Activated CD8-positive, alpha-beta memory T cell treated with anti-CD3 and anti-CD28 coated beads for 1 hour (primary cell): ENCODE measurements around the gene TP53BP2.
"Not testable (repeated sequence)": the region's sequence is repeated elsewhere in the genome, so short reads cannot be mapped to it uniquely, and the experiment has no call there.

Source experiments
- DNase-seq, 2 donors: peaks; one replicate each; pipeline ENCODE4 v3.0.0-alpha.2; 2020; ENCODE audit warnings: low read depth in 1 of 2; ENCODE audit errors: extremely low read depth in 1 of 2

Gene TP53BP2

DNA sequence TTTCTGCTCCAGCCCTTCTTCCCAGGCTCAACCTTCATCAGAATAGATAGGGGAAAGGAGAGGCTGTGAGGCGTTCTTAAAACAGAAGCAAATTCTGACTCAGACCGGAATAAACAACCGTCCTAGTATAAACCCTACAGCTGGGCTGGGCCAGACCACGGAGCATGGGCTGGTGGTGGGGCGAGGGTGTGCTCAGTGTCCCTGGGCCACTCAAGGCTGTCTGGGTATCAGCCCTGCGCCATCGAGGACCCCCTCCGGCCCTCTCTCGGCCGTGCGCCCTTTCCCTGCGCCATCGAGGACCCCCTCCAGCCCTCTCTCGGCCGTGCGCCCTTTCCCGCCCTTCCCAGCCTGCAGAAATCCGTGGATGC is 97.4 kb downstream of the TP53BP2 start:
- DNase-seq = no peak

DNA sequence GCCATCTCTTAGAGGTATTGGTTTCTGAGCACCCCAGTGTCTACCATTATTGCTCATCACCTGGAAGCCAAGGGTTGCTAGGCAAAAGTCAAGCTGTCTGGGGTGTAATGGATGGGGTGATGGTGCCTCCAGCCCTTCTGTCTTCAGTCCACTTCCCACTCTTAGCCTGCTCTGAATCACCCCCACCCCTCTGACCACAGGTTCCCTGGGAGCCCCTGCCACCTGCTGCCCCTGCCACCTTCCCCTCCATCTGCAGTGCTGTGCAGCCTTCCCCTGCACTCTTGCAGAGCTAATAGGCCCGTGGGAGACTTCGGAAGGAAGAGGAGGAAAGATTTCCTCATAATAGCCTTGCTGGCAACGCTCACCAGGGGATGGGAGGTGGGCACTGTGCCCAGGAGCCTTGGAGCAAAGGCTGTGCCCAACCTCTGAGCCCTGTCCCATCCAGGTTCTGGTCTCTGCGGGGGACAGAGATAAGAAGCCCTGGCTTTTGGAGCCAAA is 97.9 kb downstream of the TP53BP2 start:
- DNase-seq = no peak

DNA sequence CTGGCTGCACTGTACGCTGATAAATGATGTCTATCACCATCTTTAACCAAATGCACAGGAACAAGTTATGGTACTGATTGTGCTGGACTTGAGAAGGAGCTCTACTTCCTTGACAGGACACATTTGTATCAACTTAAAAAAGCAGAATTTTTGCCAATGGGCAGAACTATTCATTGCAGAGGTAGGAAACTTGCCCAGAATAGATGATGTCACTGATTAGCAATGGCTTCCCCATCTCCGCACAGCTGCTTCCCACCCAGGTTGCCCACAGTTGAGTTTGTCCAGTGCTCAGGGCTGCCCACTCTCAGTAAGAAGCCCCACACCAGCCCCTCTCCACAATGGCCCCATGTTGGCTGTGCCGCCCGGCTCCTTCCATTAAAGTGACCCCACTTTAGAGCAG is 100.0 kb downstream of the TP53BP2 start:
- no peak for DNase-seq

DNA sequence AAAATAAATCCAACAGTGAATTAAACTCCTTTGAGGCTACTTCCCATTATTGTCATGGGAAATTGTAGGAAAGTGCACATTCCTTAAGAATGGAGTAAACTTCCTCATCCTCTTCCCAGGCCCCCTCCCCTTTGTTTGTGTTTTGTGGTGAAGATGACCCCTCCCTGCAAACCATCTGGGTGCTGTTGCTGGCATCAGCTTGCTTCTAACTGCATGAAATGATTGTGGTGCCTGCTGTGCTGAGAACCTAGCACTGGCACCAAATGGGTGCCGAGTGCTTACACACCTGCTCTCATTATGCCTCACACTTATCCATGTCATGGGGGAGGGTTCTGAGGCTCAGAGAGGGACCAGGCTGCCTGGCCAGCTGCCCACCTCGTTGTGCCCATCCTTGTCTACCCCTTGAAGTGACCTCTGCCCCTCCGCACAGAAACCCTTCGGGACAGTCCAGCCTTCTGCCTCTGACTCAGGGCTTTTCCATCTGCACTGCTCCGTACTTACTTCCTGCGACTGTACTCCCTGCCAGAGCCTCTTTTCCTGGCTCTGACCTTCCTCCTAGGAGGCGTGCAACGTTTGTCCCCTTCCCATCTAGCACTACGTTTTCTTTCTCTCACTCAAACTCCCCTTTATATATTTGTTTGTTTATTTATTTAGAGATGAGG is 102.8 kb downstream of the TP53BP2 start:
- no peak for DNase-seq

DNA sequence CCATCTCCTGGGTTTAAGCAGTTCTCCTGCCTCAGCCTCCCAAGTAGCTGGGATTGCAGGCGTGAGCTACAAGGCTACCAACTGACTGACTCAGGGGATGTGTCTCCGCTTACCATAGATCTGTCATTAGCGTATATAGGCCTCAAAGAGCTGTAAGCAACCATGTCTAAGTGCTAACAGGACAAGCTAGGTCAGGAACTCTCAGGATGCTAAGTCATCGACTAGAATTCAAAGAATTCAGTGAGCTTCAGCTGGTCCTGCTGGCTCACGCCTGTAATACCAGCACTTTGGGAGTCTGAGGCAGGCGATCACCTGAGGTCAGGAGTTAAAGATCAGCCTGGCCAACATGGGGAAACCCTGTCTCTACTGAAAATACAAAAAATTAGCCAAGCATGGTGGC is 103.9 kb downstream of the TP53BP2 start:
- no peak for DNase-seq

DNA sequence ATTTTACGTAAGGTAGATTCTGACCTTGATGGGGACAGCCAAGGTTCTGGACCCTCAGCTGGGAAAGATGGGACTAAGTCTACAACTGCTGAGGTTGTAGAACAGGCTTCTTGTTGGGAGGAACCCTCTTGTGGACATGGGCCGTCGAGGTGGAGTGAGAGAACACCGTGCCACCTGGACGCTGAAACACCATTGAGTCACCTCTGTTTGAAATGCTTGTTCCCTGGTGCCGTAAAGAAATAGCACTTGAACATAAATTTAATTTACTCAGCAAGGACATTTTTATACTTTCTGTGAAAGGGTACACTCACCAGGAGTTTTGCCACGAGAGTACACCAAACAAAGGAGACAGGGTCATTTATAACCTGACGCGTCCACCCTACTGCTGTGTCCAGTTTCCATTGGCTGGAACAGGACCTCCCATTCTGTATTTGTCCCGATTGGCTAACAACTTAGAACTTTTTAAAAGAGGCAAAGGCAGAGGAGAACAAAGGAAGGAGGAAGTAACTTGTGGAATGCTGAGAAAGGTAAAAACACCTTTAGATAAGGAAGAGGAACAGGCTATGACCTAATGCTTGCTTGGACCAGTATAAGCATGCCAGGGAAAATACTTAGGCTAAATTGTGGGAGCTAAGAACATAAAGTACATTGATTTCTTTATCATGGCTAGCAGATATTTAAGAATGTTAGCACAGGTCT is 105.6 kb downstream of the TP53BP2 start:
- not testable (repeated sequence) for DNase-seq

DNA sequence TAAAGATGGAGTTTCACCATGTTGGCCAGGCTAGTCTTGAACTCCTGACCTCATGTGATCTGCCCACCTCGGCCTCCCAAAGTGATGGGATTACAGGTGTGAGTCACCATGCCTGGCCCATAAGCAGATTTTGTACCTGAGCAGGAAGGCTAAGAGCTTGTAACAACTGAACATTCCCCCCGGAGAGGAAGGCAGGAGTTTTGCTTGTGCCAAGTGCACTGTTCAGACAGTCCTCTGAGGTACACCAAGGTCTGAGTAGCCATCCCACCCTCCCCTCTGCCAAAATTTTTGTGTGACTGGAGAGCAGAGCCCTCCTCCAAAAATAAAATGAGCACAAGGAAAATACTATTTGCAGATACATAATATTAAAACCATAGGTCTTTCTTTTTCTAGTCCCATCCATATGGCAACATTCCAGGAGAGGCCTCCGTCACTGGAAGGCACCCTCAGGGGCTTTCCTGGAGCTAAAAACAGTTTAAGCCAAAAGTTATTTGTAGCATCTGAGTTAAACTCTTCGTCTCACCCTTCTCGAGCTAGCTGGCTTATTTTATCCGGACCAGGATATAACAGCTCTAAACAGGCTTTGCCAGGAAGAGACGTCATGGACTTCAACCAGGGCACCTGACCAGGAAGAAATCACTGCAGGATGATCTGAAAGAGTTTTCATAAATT is 106.2 kb downstream of the TP53BP2 start:
- no peak for DNase-seq

DNA sequence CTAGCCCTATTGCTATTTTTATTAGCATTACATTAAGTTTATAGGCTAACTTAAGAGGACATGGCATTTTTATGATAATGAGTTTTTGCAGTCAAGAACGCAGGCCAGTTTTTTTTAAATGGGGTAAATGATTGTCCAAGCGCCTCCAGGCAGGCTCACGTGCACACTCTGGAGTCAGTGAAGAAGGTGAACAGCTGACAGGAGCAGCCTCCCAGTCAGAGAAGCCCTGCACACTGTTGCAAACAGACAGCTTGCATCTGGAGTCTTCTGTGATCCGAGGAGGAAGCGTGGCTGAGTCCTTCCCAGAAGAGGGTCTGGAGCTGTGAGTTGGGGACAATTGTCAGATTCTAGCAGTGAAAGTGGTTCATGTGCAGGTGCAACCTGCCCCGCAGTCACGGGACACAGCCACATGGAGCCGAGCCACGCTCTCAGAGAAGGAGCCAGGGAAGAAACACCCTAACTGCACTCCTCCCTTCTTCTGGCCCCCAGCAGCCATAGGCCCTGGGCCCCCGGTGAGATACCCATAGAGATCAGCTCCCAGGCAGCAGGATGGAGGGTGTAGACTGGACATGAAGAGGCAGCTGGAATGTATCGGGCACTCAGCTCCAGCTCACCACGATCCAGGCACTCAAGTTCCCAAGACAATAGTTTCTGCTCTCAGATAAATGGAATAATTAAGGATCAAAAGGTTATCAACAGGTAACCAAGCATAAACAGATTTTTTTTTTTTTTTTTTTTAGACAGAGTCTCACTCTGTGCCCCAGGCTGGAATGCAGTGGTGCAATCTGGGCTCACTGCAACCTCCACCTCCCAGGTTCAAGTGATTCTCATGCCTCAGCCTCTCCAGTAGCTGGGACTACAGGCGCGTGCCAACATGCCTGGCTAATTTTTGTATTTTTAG is 107.0 kb downstream of the TP53BP2 start:
- no peak for DNase-seq

DNA sequence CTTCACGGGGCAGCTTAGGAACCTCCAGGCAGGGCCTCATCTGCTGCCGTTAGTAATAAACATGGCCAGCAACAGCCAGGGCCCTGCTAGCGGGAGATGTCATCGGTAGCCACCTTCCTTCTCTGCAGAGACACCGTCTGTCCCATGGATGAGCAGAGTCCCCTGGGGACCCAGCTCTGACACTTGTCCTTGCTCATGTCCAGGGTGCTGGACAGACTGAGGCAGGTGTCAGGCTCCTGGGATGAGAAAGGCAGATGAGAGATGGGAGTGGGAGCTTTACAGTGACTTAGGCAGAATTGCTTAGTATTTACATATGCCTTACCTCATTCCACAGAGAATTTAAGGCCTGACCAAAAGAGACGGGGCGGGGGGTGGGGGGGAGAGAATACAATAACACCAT is 108.4 kb downstream of the TP53BP2 start:
- DNase-seq = no peak

DNA sequence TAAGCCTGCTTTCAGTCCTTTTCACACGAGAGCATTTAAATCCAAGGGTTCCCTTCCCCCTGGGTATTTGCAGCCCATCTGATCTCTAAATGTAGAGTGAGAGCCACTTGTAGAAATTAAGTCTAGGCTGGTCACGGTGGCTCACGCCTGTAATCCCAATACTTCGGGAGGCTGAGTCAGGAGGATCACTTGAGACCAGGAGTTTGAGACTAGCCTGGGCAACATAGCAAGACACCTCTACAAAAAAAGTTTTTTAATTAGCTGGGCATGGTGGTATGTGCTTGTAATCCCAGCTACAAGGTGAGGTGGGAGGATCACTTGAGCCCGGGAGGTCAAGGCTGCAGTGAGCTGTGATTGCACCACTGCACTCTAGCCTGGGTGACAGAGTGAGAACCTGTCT is 109.1 kb downstream of the TP53BP2 start:
- not testable (repeated sequence) for DNase-seq

DNA sequence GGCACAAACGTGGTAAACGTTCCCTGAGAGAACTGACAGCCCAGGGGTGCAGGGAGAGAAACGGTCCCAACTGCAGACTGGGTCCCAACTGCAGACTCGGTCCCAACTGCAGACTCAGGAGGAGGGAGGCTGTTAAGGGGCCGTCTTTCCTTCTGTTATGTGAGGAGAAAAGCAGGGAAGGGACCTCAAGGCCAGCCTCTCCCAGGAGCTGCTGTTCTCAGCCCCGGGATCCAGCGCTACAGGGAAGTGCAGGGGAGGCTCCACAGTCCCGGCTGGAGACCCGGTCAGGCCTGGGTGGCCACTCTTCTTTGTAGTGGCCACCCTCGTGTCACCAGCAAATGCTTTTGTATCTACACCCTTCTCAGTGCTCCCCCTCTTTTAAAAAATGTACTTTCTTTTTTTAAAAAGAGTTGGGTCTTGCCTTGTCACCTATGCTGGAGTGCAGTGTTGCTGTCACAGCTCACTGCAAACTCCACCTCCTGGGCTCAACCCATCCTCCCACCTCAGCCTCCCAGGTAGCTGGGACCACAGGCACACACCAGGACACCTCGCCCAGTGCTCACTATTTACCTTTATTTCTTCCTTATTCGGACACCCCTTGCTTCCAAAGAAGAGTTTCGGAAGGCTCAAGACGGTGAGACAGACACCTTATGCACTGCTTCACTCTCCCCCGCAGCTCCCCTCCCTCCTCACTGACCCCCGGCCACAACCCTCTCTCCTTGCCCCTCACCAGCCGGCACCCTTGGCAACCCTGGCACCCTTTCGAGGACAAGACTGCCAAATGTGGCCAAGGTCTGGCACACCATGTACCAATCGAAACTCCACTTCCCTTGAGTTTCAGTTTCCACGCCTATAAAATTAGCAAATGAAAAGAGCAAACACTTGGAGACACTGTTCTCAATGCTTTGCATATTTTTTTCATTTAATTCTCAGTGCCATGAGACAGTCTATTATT is 111.6 kb downstream of the TP53BP2 start:
- DNase-seq = no peak

DNA sequence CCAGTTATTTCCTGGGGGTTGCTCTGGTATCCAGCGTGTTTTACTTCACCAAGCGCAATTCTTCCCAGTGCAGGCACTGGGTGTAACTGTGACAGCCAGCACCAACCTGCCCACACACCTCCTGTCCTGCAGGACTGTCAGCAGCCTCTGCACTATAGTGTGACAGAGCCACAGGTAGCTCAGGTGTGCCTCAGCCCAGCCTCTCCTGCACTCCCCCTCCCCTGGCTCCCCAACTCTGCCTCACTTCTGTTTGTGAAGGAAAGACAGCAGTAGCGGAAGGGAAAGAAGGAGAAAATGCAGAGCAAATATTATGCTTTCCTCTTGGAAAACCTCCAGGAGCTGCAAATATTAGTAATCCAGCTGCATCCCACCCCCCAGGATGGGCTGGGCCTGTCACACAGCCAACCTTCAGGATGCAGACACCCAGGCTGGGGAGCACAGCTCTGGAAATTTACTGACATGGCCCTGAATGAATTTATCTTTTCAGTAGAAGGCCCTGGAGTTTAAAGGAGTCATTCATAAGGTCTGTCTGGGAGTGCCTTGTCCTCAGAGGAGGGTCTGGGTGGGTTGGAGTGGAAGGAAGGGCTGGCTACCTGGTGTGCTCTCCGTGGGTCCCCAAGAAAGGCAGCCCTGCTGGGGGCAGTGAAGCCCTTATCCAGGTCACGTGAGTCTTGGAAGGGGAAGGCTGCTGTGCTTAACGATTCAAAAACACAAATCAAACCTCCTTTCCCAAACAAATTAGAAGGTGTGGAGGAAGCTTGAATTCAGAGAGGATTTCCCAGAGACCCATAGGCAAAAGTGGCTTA is 112.6 kb downstream of the TP53BP2 start:
- DNase-seq = no peak

DNA sequence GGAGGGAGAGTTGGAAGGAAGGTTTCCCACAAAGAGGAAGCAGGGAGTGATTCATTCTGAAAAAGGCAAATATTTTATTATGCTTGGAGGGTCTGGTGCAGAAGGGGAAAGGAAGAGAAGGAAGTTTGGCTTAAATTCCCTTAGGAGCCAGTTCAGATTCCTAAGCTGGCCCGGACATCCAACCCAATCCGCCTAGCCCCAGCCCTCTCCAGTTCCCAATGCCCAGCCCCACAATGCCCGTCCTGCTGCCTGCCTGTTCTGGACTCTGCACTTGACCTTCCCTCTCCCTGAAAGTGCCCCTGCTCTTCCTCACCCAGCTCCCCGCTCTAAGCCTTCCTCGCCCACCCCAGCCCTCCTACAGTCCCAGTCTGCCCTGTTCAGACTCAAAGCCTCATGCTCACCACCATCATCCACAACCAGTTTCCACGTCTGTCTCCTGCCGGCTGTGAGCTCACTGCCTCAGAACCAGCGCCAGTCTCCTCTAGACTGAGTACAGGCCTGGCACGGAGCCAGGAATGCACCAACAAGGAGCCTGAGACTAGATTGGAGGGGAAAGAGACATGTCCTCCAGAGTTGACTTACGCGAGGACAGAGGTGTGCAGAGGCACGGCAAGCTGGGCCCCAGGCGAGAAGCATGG is 114.5 kb downstream of the TP53BP2 start:
- no peak for DNase-seq

DNA sequence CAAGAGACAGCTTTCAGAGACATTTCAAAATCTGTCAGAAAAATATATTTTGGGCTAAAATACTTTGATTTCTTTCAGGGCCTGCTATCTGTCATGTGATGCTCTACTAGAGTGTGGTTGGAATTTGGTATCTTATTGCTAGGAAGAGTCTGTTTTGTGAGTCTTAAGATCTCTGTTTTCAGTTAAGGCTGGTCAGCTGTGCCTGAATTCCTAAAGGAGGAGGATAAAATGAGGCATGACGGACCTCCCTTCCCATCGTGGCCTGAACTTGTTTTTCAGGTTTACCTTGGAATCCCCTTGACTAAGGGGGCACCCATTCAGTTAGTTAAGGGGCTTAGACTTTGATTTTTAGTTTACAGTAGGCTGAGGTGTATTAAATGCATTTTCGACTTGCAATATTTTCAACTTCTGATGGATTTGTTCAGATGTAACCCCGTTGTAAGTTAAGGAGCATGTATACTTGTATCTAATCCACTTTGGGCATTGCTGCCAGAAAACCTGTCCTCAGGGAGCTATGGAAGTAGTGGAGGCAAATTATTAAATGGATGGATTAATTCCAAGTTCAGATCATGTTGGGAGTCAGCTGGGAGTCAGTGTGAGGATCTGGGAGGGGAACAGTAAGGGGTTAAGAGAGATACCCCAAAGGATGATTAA is 115.1 kb downstream of the TP53BP2 start:
- no peak for DNase-seq

DNA sequence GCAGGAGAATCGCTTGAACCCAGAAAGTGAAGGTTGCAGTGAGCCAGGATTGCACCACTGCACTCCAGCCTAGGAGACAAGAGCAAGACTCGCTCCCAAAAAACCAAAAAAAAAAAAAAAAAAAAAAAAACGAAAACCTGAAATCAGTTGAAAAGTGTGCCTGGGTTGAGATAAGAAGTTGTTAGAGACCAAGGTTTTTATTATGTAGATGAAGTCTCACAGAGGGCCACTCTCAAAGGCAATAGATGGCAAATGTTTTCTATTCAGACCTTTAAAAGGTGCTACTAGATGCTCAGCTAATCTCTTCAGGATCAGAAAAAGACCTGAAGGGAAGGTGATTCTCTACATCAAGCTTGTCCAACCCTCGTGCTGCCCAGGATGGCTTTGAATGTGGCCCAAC is 115.8 kb downstream of the TP53BP2 start:
- no peak for DNase-seq
